DOHH2 (cell line): ENCODE measurements around the gene WNT10A.

ENCODE experiments used
- CTCF ChIP-seq: fragments of 200-600 bp; sonication (generic); IDR thresholded peaks from one replicate; pipeline ENCODE4 v1.5.1; 2014; ENCODE audit warnings: antibody characterized with exemption, mild to moderate bottlenecking, low read depth, low read length; ENCODE audit not compliant: poor library complexity, severe bottlenecking
- EZH2phosphoT487 ChIP-seq: fragments of 200-600 bp; sonication (generic); IDR thresholded peaks from 2 replicates; pipeline ENCODE4 v1.6.1; 2017; ENCODE audit warnings: borderline replicate concordance, mild to moderate bottlenecking, antibody characterized with exemption, low read length, moderate library complexity, mixed read lengths

- TF ChIP-seq CTCF (no peak), EZH2phosphoT487 (no peak)
Measured at GRCh38 chr2:218849721-218850120, 30.9 kb upstream of the WNT10A start.
